ENCODE data around the gene LAMTOR2.
"Not testable (repeated sequence)": the region's sequence is repeated elsewhere in the genome, so short reads cannot be mapped to it uniquely, and the experiment has no call there.

The LAMTOR2 gene

DNA sequence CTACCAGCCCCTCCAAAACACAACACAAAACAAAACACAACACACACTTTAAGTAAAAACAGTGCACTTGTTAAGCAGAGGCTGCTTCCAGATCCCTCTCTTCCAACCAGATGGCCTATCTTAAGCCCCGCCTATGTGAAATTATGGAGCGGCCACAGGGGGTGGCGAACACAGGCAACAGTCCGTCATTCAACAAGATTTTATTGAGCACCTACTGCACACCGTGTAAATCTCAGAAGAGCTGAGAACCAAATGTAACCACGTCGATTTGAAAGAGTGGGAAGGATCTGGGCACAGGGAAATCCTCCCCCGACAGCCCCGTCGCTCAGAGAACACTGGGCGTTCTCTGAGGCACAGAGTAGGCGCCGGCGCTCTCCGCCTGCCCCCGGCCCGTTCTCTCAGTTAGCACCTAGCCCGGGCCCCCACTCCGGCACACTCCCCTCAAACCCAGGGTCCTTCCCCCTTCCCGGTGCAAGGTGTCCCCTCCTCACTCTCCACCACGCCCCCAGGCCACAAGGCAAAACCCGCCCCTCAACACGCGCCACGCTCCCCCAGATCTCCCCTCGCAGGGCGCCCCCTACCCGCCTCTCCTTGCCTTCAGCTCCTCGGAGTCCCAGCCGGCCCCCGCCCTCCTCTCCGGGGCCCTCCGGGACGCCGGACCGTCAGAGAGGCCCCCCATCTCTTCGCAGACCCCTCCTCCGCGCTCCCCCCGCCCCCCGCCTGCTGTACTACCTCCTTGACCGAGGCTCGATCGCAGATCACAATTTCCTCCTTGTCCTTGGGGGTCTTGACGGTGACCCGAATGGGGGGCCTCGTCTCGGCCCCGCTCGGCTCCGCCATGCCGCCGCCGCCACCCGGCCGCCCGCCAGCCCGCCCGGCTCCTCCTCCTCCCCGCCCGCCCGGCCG is 1.5 kb upstream of the LAMTOR2 start:
- DNase-seq (ENCODE audit: low read depth): peak; percentile 48

GRCh38 chr1:156053768-156054499 is 648 bp upstream of the LAMTOR2 start, which contains the start of gene UBQLN4:
Gene UBQLN4, minus strand, starts transcription at chr1:156053798. Its CDS starts 97 bp downstream, at chr1:156053701.
- peak; percentile 77 for DNase-seq (ENCODE audit: low read depth)

DNA sequence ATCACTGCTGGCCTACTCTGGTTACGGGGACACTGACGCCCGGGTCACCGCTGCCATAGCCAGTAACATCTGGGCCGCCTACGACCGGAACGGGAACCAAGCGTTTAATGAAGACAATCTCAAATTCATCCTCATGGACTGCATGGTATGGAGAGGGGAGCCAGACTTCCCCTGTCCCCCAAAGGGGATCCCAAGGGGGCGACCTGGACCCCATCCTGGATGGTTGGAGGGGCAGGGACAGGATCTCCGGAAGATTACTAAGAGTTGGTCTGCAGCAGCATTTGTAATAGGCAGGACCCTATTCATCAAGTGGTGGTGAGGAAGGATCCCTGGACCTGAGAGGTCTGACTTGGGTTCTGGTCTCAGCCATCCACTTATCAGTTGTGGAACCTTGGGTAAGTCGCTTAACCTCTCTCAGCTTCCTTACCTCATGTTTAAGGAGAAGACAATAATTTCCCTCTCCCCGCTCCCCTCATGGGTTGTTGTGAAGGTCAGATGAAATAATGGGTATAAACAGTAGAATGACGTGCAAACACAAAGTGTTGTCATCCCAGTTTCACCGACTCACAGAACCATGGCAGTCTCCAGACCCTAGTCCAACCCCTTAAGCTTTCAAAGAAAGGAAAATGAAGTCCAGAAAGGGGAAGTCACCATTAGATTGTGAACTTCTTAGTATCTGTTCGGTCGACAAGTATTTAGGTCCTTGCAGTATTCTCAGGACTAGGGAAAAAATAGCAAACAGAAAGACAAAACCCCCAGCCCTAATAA is 883 bp downstream of the LAMTOR2 start:
- DNase-seq (ENCODE audit: low read depth): peak; percentile 8

DNA sequence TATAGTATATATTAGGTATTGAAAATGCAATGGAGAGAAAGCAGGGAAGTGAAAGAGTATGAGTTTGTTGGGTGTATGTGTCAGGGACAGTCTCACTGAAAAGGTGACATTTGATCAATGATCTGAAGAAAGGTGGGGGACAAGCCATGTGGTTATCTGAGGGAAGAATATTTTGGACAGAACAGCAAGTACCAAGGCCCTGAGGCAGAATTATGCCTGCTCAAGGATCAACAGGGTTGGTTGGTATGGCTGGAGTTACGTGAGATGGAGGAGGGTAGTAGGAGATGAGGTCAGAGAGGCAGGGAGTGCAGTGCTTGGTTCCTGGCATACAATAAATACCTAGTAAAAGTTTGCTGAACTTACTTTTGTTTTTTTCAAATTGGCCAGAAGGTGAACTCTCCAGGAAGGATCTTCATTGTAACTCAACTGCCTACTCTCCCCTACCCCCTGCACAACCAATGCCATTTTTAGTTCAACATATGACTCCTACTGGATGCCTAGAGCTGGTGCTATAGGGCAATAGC is 1.8 kb downstream of the LAMTOR2 start:
- no peak for DNase-seq (ENCODE audit: low read depth)

GRCh38 chr1:156060937-156061636 is 6.5 kb downstream of the LAMTOR2 start, which contains the start of gene RAB25:
Gene RAB25, plus strand, starts transcription at chr1:156061160. Its CDS starts 241 bp downstream, at chr1:156061401.
- DNase-seq (ENCODE audit: low read depth): no peak

GRCh38 chr1:156062189-156062588 is 7.6 kb downstream of the LAMTOR2 start:
- DNase-seq (ENCODE audit: low read depth): no peak

DNA sequence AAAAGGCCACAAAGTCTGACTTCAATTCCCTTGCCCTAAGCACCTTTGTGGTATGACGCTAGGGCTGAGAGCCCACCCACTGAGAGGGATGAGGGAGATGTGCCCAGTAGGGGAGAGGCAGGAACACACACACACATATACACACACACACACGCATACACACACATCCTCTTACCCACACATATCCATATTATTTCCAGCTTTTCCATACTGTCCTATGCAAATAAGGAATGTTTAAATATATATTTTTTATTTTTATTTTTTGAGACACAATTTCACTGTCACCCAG is 9.4 kb downstream of the LAMTOR2 start:
- DNase-seq (ENCODE audit: low read depth): no peak

- no peak for DNase-seq (ENCODE audit: low read depth)
Measured at GRCh38 chr1:156064615-156065014, 10.0 kb downstream of the LAMTOR2 start.

GRCh38 chr1:156065212-156065611 is 10.6 kb downstream of the LAMTOR2 start:
- no peak for DNase-seq (ENCODE audit: low read depth)

DNA sequence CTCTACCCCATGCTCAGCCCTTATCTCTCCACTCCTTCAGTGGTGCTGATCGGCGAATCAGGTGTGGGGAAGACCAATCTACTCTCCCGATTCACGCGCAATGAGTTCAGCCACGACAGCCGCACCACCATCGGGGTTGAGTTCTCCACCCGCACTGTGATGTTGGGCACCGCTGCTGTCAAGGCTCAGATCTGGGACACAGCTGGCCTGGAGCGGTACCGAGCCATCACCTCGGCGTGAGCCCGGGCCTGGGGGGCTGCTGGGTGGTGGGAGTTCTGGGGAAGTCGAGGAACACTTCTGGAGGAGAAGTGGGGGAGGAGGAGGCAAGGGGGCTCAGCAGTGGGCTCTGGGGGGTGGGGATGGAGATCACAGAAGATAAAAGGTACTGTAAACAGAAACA is 11.3 kb downstream of the LAMTOR2 start:
- DNase-seq (ENCODE audit: low read depth): no peak

DNA sequence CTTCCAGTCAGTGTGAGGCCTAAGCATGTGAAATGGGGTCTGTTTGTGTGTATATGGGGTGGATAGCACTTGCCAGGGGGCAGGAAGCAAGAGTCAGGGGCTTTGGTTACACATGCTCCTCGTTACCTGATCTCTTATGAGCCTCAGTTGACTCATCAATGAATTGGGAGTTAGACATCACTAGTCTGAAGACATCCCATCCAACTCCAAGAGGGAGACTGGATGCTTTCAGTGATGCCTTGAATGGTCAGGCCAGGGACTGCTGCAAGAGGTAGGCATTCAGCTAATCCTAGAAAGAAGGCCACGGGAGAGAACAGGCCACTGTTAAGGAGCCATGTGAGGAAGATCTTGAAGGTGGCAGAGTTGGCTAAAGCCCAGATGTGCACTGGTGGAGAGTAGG is 12.7 kb downstream of the LAMTOR2 start:
- no peak for DNase-seq (ENCODE audit: low read depth)

DNA sequence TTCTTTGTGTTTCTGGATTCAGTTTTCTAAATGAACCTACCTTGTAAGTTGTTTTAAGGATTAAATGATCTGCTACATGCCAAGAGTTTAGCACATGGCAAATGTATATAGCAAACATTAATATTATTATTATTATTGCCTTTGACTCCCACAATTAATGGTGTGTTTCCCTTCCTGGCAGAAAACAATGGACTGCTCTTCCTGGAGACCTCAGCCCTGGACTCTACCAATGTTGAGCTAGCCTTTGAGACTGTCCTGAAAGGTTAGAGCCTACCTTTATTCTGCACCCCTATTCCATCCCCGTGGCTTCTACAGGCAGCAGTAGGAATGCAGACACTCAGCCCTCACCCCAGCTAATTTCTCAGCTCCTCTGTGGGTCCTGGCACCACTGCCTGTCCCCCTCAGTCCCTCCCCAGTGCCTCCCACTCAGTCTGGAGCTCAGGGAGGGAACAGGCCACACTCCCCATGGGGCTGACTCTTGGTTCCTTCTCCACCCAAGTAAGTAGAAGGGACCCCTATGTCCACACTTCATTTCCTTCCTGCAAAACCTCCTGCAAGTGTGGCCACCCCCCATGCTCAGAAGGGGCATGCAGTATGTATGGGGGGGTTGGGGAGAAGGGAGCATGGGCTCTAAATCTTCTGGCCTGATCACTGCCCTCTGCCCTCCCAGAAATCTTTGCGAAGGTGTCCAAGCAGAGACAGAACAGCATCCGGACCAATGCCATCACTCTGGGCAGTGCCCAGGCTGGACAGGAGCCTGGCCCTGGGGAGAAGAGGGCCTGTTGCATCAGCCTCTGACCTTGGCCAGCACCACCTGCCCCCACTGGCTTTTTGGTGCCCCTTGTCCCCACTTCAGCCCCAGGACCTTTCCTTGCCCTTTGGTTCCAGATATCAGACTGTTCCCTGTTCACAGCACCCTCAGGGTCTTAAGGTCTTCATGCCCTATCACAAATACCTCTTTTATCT is 15.2 kb downstream of the LAMTOR2 start:
- no peak for DNase-seq (ENCODE audit: low read depth)

- DNase-seq (ENCODE audit: low read depth): no peak
Measured at GRCh38 chr1:156070548-156070947, 16.0 kb downstream of the LAMTOR2 start.

DNA sequence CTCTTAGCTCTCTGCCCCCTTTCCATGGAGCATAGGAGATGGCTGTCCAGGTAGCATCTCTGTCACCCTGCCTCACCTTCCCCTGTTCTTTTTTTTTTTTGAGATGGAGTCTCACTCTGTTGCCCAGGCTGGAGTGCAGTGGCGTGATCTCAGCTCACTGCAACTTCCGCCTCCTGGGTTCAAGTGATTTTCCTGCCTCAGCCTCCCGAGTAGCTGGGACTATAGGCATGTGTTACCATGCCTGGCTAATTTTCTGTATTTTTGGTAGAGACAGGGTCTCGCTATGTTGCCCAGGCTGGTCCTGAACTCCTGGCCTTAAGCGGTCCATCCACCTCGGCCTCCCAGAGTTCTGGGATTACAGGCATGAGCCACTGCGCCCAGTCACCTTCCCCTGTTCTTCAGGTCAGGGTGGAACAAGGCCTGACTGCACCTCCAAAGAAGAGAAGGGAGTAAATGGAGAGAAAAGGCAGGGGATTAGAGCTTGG is 16.8 kb downstream of the LAMTOR2 start:
- not testable (repeated sequence) for DNase-seq (ENCODE audit: low read depth)

DNA sequence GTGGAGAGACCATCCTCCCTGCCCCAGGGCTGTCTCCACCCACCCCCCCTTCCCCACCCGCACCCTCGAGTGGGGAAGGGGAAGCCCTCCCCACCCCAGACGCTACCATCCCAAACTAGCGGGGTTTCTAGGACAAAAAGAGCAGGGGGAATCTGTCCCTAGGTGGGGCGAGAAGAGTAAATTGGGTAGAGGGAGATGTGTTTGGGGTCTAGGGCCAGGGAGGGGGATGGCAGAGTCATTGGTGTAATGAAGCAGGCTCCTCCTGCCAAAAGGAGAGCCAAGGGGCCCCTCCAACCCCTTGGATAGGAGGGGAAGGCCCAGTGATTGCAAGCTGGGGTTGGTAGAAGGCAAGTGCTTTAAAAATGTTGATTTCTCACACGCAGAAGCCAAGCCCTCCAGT is 17.7 kb downstream of the LAMTOR2 start:
- DNase-seq (ENCODE audit: low read depth): no peak

DNA sequence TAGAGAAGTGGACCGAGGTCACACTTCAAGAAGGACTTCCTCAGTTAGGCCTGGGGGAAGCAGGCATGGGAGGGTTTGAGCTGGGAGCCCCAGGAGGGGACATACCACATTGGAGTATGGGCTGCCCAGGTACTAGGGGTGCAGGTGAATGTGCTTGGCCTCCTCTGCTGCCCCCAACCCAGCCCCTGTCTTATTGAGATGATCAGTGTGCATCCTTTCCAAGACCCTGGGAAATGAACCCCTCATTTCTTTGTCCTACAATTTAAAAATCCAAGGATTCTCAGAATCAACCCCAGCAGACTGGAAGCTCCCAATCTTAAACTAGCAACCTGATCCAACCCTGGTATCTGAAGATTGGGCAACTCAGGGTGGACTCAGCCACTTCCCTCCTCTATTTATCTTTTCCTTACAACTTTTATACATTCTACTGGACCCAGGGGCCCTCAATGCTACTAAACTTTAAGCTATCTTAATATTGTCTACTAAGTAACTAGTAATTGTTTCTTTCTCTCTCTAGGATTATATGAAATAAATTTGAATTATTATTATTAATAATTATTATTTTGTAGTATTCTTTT is 18.6 kb downstream of the LAMTOR2 start:
- DNase-seq (ENCODE audit: low read depth): no peak

DNA sequence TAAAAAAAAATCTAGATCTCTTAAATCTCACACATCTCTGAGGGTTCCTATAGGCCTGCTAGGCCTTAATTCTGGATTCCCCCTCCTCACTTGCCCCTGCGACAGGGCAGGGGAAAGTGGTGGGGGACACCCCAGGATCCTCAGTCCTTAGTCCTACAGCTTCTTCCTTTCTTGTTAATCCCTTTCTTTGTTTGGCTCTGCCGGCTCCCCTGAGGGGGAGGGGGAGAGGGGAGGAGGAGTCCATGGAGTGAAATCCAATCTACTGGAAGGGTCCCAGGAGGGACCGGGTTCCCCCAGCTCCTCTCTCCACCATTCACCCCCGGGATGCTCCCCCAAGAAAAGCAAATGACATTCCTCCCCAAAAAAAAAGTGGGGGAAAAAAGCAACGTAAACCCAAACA is 19.2 kb downstream of the LAMTOR2 start:
- DNase-seq (ENCODE audit: low read depth): no peak

- no peak for DNase-seq (ENCODE audit: low read depth)
Measured at GRCh38 chr1:156074661-156075060, 20.1 kb downstream of the LAMTOR2 start.

DNA sequence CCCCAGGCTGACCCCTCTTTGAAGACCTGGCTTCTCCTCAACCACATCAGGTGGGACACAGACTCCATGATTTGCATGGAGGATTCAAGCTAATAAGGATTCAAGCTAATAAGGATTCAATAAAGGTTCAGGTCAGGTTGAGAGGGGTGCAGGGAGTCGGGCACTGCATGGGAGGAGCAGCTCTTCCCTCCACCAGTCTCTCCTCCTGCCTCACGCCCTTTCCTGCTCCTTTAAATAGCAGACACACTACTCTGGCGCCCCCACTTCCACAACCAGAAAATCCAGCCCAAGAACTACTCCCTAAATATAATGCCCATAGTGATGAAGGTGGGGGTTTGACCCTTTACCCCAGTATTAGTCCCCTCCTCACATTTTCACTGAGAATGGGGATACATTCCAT is 20.6 kb downstream of the LAMTOR2 start:
- no peak for DNase-seq (ENCODE audit: low read depth)

DNA sequence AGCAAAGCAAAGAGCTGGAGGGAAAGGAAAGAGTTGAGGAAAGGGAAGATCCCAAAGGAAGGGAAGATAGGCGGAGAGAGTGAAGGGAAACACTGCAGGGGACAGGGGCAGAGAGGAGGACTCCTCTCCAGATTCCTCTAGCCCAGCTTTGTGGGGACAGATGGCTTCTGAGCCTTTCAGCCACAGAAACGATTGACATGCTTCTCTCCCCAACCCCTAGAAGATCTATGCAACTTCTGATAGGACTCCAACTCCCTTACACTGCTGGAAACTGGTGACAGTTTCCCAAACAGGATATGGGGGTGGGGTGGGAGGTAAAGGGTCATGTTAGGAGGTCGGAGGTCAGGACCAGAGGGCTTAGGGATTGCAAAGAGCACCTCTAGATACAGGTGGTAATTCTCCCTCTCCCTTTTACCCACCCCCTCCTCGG is 21.2 kb downstream of the LAMTOR2 start:
- DNase-seq (ENCODE audit: low read depth): no peak

Data from stimulated activated CD8-positive, alpha-beta memory T cell treated with anti-CD3 and anti-CD28 coated beads, Interleukin-4, amount 100 ng/mL, for 24 hours (primary cell).